HFFc6 (cell line): ENCODE results near the gene KRT73. TPM values are rescaled to one million over a fixed set of nuclear protein-coding genes. Genes with fewer than 3 reads are reported as not detected.

Experiments used
- DNase-seq: peaks from one replicate; pipeline ENCODE4 v3.0.0-alpha.2; 2018
- H3K27ac Mint-ChIP-seq: 2 replicates; pipeline ENCODE4 v1.8.0; 2020; ENCODE audit warnings: mild to moderate bottlenecking, mixed read lengths
- H3K27me3 Mint-ChIP-seq: 2 replicates; pipeline ENCODE4 v1.8.0; 2021; ENCODE audit warnings: mild to moderate bottlenecking, moderate library complexity, mixed read lengths; ENCODE audit not compliant: insufficient read depth
- H3K36me3 Mint-ChIP-seq: 2 replicates; pipeline ENCODE4 v1.8.0; 2021; ENCODE audit warnings: low read depth, mixed read lengths
- H3K4me1 Mint-ChIP-seq: 2 replicates; pipeline ENCODE4 v1.8.0; 2020; ENCODE audit warnings: low read depth, mixed read lengths
- H3K4me3 Mint-ChIP-seq: 2 replicates; pipeline ENCODE4 v1.8.0; 2020; ENCODE audit warnings: mild to moderate bottlenecking, moderate library complexity, mixed read lengths
- H3K9me3 Mint-ChIP-seq: 2 replicates; pipeline ENCODE4 v1.8.0; 2020; ENCODE audit warnings: mild to moderate bottlenecking, mixed read lengths
- CTCF ChIP-seq: fragments of 200-600 bp; sonication (generic); IDR thresholded peaks from 2 replicates; pipeline ENCODE4 v1.5.0; 2021; ENCODE audit warnings: antibody characterized with exemption, mild to moderate bottlenecking
- total RNA-seq, 6 experiments: library from RNA; stranded (reverse); fragmentation: NEBNext Ultra II Directional; extraction: Animal tissue kit (Norgen Biotek cat#: 25700); gene quantifications; 2 replicates in 1 of 6; 3 replicates in 5 of 6; pipeline ENCODE4 v1.2.3, GENCODE V29; 2021

KRT73 gene
- total RNA-seq, 6 experiments from 2014 or later = not detected

- H3K27me3 Mint-ChIP-seq = peaks cover 42% of the 10 kb centered on the region
- no peak for TF ChIP-seq CTCF
- no peaks in the 10 kb centered on the region for H3K4me1 Mint-ChIP-seq
- no peak overlapping the region for H3K4me3 Mint-ChIP-seq
- DNase-seq = no peak
- H3K27ac Mint-ChIP-seq = no peak overlapping the region
- no peaks in the 10 kb centered on the region for H3K9me3 Mint-ChIP-seq
- H3K36me3 Mint-ChIP-seq = no peaks in the 10 kb centered on the region
Observed at GRCh38 chr12:52558781-52559445, 59.4 kb downstream of the KRT73 start.

Other genes with a start within 250 kb of the KRT73 start
- not detected for gene KRT84, start 232.9 kb downstream of the KRT73 start, total RNA-seq
- not detected for gene KRT82, start 212.2 kb downstream of the KRT73 start, total RNA-seq
- gene KRT75, start 184.2 kb downstream of the KRT73 start, total RNA-seq = not detected
- gene KRT6B, start 166.4 kb downstream of the KRT73 start, total RNA-seq = not detected
- gene KRT6C, start 144.8 kb downstream of the KRT73 start, total RNA-seq = not detected
- gene KRT6A, start 125.3 kb downstream of the KRT73 start, total RNA-seq = not detected
- gene KRT5, start 98.2 kb downstream of the KRT73 start, total RNA-seq = not detected
- not detected for gene KRT71, start 65.4 kb downstream of the KRT73 start, total RNA-seq
- gene KRT74, start 44.7 kb downstream of the KRT73 start, total RNA-seq = not detected
- not detected for gene KRT72, start 17.1 kb downstream of the KRT73 start, total RNA-seq
- not detected for gene KRT2, start 33.7 kb upstream of the KRT73 start, total RNA-seq
- not detected for gene KRT1, start 61.8 kb upstream of the KRT73 start, total RNA-seq
- not detected for gene KRT77, start 85.0 kb upstream of the KRT73 start, total RNA-seq
- gene KRT76, start 158.8 kb upstream of the KRT73 start, total RNA-seq = not detected
- not detected for gene KRT3, start 177.6 kb upstream of the KRT73 start, total RNA-seq
- gene KRT4, start 195.6 kb upstream of the KRT73 start, total RNA-seq = under 1 TPM in 4 of 6 experiments, not detected in 2; 0.18 to 0.31 (median 0.30) TPM
- gene KRT79, start 215.8 kb upstream of the KRT73 start, total RNA-seq = not detected
- gene KRT78, start 230.4 kb upstream of the KRT73 start, total RNA-seq = under 1 TPM in 1 of 6 experiments, not detected in 5; 0.30 TPM